Measurements from ENCODE around the gene GALR2. TPM values are rescaled to one million over a fixed set of nuclear protein-coding genes. Genes with fewer than 3 reads are reported as not detected.

Gene GALR2
- total RNA-seq, 1 donor = not detected

GRCh38 chr17:76080768-76081287 lies 6.2 kb downstream of the GALR2 start:
- H3K4me3 ChIP-seq (ENCODE audit: low read depth, low read length) = no peak overlapping the region
- no peak for DNase-seq (ENCODE audit: low read depth)
- TF ChIP-seq CTCF (IDR thresholded peaks at IDR 0.05; ENCODE audit: insufficient read depth, low read length) = no peak

GRCh38 chr17:76081295-76082210 lies 7.0 kb downstream of the GALR2 start:
- no peak for DNase-seq (ENCODE audit: low read depth)
- H3K4me3 ChIP-seq (ENCODE audit: low read depth, low read length) = no peak overlapping the region
- no peak for TF ChIP-seq CTCF (IDR thresholded peaks at IDR 0.05; ENCODE audit: insufficient read depth, low read length)

- DNase-seq (ENCODE audit: low read depth) = no peak
- no peak for TF ChIP-seq CTCF (IDR thresholded peaks at IDR 0.05; ENCODE audit: insufficient read depth, low read length)
- no peak overlapping the region for H3K4me3 ChIP-seq (ENCODE audit: low read depth, low read length)
Observed at GRCh38 chr17:76082326-76083251, 8.0 kb downstream of the GALR2 start.

GRCh38 chr17:76083536-76084182 lies 9.1 kb downstream of the GALR2 start:
- DNase-seq (ENCODE audit: low read depth) = no peak
- no peak for TF ChIP-seq CTCF (IDR thresholded peaks at IDR 0.05; ENCODE audit: insufficient read depth, low read length)
- no peak overlapping the region for H3K4me3 ChIP-seq (ENCODE audit: low read depth, low read length)

GRCh38 chr17:76085066-76085730 lies 10.6 kb downstream of the GALR2 start:
- TF ChIP-seq CTCF (IDR thresholded peaks at IDR 0.05; ENCODE audit: insufficient read depth, low read length) = no peak
- no peak for DNase-seq (ENCODE audit: low read depth)
- no peak overlapping the region for H3K4me3 ChIP-seq (ENCODE audit: low read depth, low read length)
